ENCODE data around the gene TPK1. TPM values are rescaled to one million over a fixed set of nuclear protein-coding genes. Genes with fewer than 3 reads are reported as not detected.

TPK1 gene
- total and polyA plus RNA-seq, 2 donors (not counting 1 experiment from before 2014, with no cell fraction given), result 2.4 to 4.1 TPM

DNA sequence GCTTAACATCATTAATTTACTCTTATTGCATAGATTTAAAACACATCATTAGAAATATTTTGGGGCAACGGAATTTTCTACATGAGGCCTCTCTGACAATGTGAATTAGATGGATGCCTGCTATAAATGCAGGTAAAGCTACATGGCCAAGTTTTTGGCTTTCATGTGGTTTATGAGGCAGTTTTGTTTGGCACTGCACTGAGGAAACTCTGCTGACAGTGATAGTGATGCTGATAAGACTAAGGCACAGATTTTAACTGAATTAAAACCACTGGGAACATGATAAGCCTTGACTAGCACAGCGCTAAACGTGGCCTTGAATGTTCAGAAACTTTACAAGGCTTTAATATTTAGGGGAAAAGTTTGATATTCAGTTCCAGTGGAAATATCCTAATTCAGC is 318.1 kb downstream of the TPK1 start:
- Histone ChIP-seq H3K9me3 (ENCODE audit: control insufficient read depth, insufficient read depth, low read depth, low read length) (no peaks in the 10 kb centered on the region), H4K20me1 (ENCODE audit: control insufficient read depth, extremely low read depth, insufficient read depth, low read length) (no peaks in the 10 kb centered on the region), H2AFZ (ENCODE audit: low read length) (no peak overlapping the region), H3K4me3 (replicated peaks in 1 of 4; ENCODE audit: control extremely low read depth in 1 of 4, insufficient read depth in 1 of 4, low read depth in 3 of 4, low read length in 4 of 4) (no peak overlapping the region), H3K9ac (ENCODE audit: insufficient read depth, low read length) (no peak overlapping the region), H3K79me2 (ENCODE audit: control insufficient read depth, insufficient read depth, low read length) (no peaks in the 10 kb centered on the region), H3K27me3 (ENCODE audit: control insufficient read depth, insufficient read depth, low read length) (no peaks in the 10 kb centered on the region), H3K4me1 (ENCODE audit: control insufficient read depth, extremely low read depth, insufficient read depth, low read length) (no peaks in the 10 kb centered on the region), H3K27ac (ENCODE audit: insufficient read depth, low read length) (no peak overlapping the region), H3K4me2 (ENCODE audit: extremely low read depth, insufficient read depth, low read length) (no peak overlapping the region), H3K36me3 (ENCODE audit: control insufficient read depth, insufficient read depth, low read length) (no peaks in the 10 kb centered on the region)
- TF ChIP-seq, protein P1, sequence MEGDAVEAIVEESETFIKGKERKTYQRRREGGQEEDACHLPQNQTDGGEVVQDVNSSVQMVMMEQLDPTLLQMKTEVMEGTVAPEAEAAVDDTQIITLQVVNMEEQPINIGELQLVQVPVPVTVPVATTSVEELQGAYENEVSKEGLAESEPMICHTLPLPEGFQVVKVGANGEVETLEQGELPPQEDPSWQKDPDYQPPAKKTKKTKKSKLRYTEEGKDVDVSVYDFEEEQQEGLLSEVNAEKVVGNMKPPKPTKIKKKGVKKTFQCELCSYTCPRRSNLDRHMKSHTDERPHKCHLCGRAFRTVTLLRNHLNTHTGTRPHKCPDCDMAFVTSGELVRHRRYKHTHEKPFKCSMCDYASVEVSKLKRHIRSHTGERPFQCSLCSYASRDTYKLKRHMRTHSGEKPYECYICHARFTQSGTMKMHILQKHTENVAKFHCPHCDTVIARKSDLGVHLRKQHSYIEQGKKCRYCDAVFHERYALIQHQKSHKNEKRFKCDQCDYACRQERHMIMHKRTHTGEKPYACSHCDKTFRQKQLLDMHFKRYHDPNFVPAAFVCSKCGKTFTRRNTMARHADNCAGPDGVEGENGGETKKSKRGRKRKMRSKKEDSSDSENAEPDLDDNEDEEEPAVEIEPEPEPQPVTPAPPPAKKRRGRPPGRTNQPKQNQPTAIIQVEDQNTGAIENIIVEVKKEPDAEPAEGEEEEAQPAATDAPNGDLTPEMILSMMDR (conservative IDR thresholded peaks at IDR 0.05 in 1 of 2, IDR thresholded peaks at IDR 0.05 in 1 of 2; ENCODE audit: low read depth in 1 of 2, low read length in 2 of 2), result no peak
- TF ChIP-seq EZH2 (IDR thresholded peaks at IDR 0.05; ENCODE audit: low read length, missing control alignments), result no peak
- no peak for DNase-seq (ENCODE audit: low read depth in 2 of 2)

DNA sequence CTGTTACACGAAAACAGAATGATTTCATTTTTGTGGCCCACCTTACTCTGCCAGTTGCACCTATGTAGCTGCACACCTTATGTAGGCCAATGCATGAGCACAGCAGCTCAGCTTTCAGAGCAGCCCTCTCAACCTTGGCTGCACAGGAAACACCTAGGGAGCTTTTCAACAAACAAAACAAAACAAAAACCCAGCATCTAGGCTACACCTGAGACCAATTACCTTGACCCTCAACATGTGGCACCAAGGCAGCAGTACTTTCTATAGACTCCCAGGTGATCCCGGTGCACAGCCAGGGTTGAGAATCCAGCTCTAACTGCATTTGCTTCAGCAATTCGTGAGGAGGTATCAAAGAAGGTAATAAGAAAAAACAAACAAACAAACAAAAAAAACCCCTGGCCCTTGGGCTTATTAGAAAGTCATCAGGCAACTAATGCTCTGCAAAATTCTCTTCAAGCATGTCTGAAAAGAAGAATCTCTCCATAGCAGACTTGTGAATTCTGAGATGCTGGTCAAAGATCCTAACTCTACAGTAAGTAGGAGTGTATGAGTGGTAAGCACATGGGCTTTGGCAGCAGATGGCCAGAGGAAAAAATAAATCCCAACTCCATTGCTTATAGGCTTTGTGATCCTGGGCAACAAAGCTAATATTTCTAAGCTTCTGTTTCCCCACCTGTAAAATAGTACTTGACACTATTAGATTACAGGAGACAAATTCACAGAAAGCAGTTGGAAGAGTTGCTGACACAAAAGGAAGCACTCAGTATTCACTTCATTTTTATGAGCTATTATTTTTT is 318.9 kb downstream of the TPK1 start:
- Histone ChIP-seq H3K27me3 (ENCODE audit: control insufficient read depth, insufficient read depth, low read length) (no peaks in the 10 kb centered on the region), H4K20me1 (ENCODE audit: control insufficient read depth, extremely low read depth, insufficient read depth, low read length) (no peaks in the 10 kb centered on the region), H3K9me3 (ENCODE audit: control insufficient read depth, insufficient read depth, low read depth, low read length) (no peaks in the 10 kb centered on the region), H3K4me2 (ENCODE audit: extremely low read depth, insufficient read depth, low read length) (no peak overlapping the region), H2AFZ (ENCODE audit: low read length) (no peak overlapping the region), H3K27ac (ENCODE audit: insufficient read depth, low read length) (no peak overlapping the region), H3K36me3 (ENCODE audit: control insufficient read depth, insufficient read depth, low read length) (no peaks in the 10 kb centered on the region), H3K79me2 (ENCODE audit: control insufficient read depth, insufficient read depth, low read length) (no peaks in the 10 kb centered on the region), H3K4me1 (ENCODE audit: control insufficient read depth, extremely low read depth, insufficient read depth, low read length) (no peaks in the 10 kb centered on the region), H3K9ac (ENCODE audit: insufficient read depth, low read length) (no peak overlapping the region), H3K4me3 (replicated peaks in 1 of 4; ENCODE audit: control extremely low read depth in 1 of 4, insufficient read depth in 1 of 4, low read depth in 3 of 4, low read length in 4 of 4) (no peak overlapping the region)
- TF ChIP-seq, protein P1 (conservative IDR thresholded peaks at IDR 0.05 in 1 of 2, IDR thresholded peaks at IDR 0.05 in 1 of 2; ENCODE audit: low read depth in 1 of 2, low read length in 2 of 2), result no peak
- TF ChIP-seq EZH2 (IDR thresholded peaks at IDR 0.05; ENCODE audit: low read length, missing control alignments), result no peak
- no peak for DNase-seq (ENCODE audit: low read depth in 2 of 2)

DNA sequence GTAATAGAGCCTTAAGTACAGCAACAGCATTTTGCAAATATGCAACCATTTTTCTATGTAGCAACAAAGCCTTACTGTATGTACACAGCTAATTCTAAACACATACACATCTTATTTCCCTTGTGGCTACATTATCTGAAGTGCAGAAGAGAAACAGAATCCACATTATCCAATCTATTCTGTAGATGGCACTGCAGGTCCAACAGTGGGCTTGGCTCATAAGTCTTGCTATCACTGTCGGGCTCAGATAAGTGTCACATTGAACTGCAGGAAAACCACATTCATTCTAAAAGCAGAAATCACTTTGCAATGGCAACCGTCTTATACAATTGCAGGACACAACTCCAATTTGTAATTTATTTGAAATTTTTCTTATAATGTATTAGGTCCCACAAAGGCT is 322.5 kb downstream of the TPK1 start:
- H3K4me2 ChIP-seq (ENCODE audit: extremely low read depth, insufficient read depth, low read length), result no peak overlapping the region
- H3K27me3 ChIP-seq (ENCODE audit: control insufficient read depth, insufficient read depth, low read length), result no peaks in the 10 kb centered on the region
- TF ChIP-seq, protein P1 (conservative IDR thresholded peaks at IDR 0.05 in 1 of 2, IDR thresholded peaks at IDR 0.05 in 1 of 2; ENCODE audit: low read depth in 1 of 2, low read length in 2 of 2), result no peak
- TF ChIP-seq EZH2 (IDR thresholded peaks at IDR 0.05; ENCODE audit: low read length, missing control alignments), result no peak
- H3K27ac ChIP-seq (ENCODE audit: insufficient read depth, low read length), result no peak overlapping the region
- H3K79me2 ChIP-seq (ENCODE audit: control insufficient read depth, insufficient read depth, low read length), result no peaks in the 10 kb centered on the region
- no peak overlapping the region for H2AFZ ChIP-seq (ENCODE audit: low read length)
- H4K20me1 ChIP-seq (ENCODE audit: control insufficient read depth, extremely low read depth, insufficient read depth, low read length), result no peaks in the 10 kb centered on the region
- no peak overlapping the region for H3K4me3 ChIP-seq (replicated peaks in 1 of 4; ENCODE audit: control extremely low read depth in 1 of 4, insufficient read depth in 1 of 4, low read depth in 3 of 4, low read length in 4 of 4)
- H3K36me3 ChIP-seq (ENCODE audit: control insufficient read depth, insufficient read depth, low read length), result no peaks in the 10 kb centered on the region
- peak in 1 of 2 donors; percentile 3 for DNase-seq (ENCODE audit: low read depth in 2 of 2)
- no peaks in the 10 kb centered on the region for H3K4me1 ChIP-seq (ENCODE audit: control insufficient read depth, extremely low read depth, insufficient read depth, low read length)
- no peaks in the 10 kb centered on the region for H3K9me3 ChIP-seq (ENCODE audit: control insufficient read depth, insufficient read depth, low read depth, low read length)
- H3K9ac ChIP-seq (ENCODE audit: insufficient read depth, low read length), result no peak overlapping the region
